Activated naive CD4-positive, alpha-beta T cell treated with anti-CD3 and anti-CD28 coated beads, Interleukin-2, amount 50 U/mL, for 24 hours (primary cell): ENCODE results near the gene MAGI1.

Source experiments
- H3K27ac Mint-ChIP-seq: one replicate; pipeline ENCODE4 v1.8.0; 2021; ENCODE audit warnings: mild to moderate bottlenecking, mixed read lengths
- H3K27me3 Mint-ChIP-seq: one replicate; pipeline ENCODE4 v1.8.0; 2021; ENCODE audit warnings: mixed read lengths
- H3K36me3 Mint-ChIP-seq: one replicate; pipeline ENCODE4 v1.8.0; 2021; ENCODE audit warnings: mixed read lengths
- H3K4me1 Mint-ChIP-seq: one replicate; pipeline ENCODE4 v1.8.0; 2021; ENCODE audit warnings: mixed read lengths
- H3K4me3 Mint-ChIP-seq: one replicate; pipeline ENCODE4 v1.8.0; 2021; ENCODE audit warnings: mild to moderate bottlenecking, mixed read lengths
- H3K9me3 Mint-ChIP-seq: one replicate; pipeline ENCODE4 v1.8.0; 2021; ENCODE audit warnings: mixed read lengths

The MAGI1 gene

GRCh38 chr3:65402597-65402996 is 636.1 kb downstream of the MAGI1 start:
- no peak overlapping the region for H3K4me3 Mint-ChIP-seq
- no peaks in the 10 kb centered on the region for H3K27me3 Mint-ChIP-seq
- no peaks in the 10 kb centered on the region for H3K4me1 Mint-ChIP-seq
- no peaks in the 10 kb centered on the region for H3K36me3 Mint-ChIP-seq
- peaks cover 5% of the 10 kb centered on the region for H3K9me3 Mint-ChIP-seq
- H3K27ac Mint-ChIP-seq: no peak overlapping the region

GRCh38 chr3:65401359-65402305 is 637.1 kb downstream of the MAGI1 start:
- no peak overlapping the region for H3K4me3 Mint-ChIP-seq
- no peak overlapping the region for H3K27ac Mint-ChIP-seq

GRCh38 chr3:65400899-65401298 is 637.8 kb downstream of the MAGI1 start:
- H3K9me3 Mint-ChIP-seq: peaks cover 5% of the 10 kb centered on the region
- no peaks in the 10 kb centered on the region for H3K27me3 Mint-ChIP-seq
- no peaks in the 10 kb centered on the region for H3K36me3 Mint-ChIP-seq
- no peak overlapping the region for H3K27ac Mint-ChIP-seq
- no peak overlapping the region for H3K4me3 Mint-ChIP-seq
- H3K4me1 Mint-ChIP-seq: no peaks in the 10 kb centered on the region

More at GRCh38 chr3:65401359-65402305, 637.1 kb downstream of the MAGI1 start:
- Mint-ChIP-seq H3K27me3 (no peaks in the 10 kb centered on the region), H3K9me3 (peaks cover 5% of the 10 kb centered on the region), H3K4me1 (no peaks in the 10 kb centered on the region), H3K36me3 (no peaks in the 10 kb centered on the region)

DNA sequence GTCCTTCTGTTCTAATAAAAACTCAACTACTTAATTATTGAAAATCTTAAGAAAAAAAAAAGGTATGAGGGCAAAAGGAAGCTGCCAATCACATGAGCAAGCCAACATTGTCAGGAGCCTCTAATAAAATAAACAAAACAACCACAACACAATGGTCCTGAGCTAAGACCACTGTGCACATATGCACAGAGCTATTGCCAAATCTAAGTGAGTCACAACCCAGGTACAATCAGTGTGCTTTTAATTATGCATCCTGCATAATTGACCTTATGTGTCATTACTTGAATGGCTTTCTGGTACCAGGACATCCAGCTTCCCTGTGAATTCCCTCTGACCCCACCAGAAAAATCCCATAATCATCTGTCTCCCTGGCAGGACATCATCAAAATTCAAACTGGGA is 639.8 kb downstream of the MAGI1 start:
- Mint-ChIP-seq H3K9me3 (peaks cover 5% of the 10 kb centered on the region), H3K36me3 (no peaks in the 10 kb centered on the region), H3K27ac (no peak overlapping the region), H3K27me3 (no peaks in the 10 kb centered on the region), H3K4me3 (no peak overlapping the region), H3K4me1 (no peaks in the 10 kb centered on the region)

- H3K36me3 Mint-ChIP-seq: no peaks in the 10 kb centered on the region
- no peak overlapping the region for H3K4me3 Mint-ChIP-seq
- no peaks in the 10 kb centered on the region for H3K27me3 Mint-ChIP-seq
- peaks cover 5% of the 10 kb centered on the region for H3K9me3 Mint-ChIP-seq
- H3K4me1 Mint-ChIP-seq: no peaks in the 10 kb centered on the region
- no peak overlapping the region for H3K27ac Mint-ChIP-seq
Measured at GRCh38 chr3:65396078-65396477, 642.6 kb downstream of the MAGI1 start.

DNA sequence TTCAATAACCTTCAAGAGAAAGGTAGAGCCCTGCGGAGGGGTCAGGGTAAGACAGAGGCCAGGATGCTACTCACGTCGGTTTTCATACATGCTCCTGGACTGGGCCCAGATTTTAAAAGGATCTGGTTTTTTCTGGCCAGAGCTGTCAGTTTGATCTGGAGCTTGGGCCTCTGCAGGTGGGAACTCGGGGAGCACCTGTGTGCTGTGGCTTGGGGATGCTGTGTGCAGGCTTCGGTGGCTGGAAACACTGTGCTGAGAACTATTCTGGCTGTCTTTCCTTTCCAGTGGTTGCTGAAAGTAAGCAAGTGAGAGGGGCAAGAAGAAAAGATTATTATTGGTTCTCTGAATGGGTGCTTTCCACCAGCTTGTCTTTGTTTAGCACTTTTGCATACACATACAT is 647.6 kb downstream of the MAGI1 start:
- H3K27me3 Mint-ChIP-seq: no peaks in the 10 kb centered on the region

GRCh38 chr3:65385805-65386204 is 652.9 kb downstream of the MAGI1 start:
- Mint-ChIP-seq H3K36me3 (no peaks in the 10 kb centered on the region), H3K27ac (no peak overlapping the region), H3K4me3 (no peak overlapping the region), H3K27me3 (no peaks in the 10 kb centered on the region), H3K9me3 (peaks cover 5% of the 10 kb centered on the region), H3K4me1 (no peaks in the 10 kb centered on the region)

More for the DNA sequence above, 647.6 kb downstream of the MAGI1 start:
- H3K9me3 Mint-ChIP-seq: no peaks in the 10 kb centered on the region
- H3K4me3 Mint-ChIP-seq: no peak overlapping the region
- no peaks in the 10 kb centered on the region for H3K4me1 Mint-ChIP-seq
- no peak overlapping the region for H3K27ac Mint-ChIP-seq
- H3K36me3 Mint-ChIP-seq: no peaks in the 10 kb centered on the region

- H3K9me3 Mint-ChIP-seq: peaks cover 5% of the 10 kb centered on the region
- no peak overlapping the region for H3K4me3 Mint-ChIP-seq
- H3K27ac Mint-ChIP-seq: no peak overlapping the region
- no peaks in the 10 kb centered on the region for H3K27me3 Mint-ChIP-seq
- H3K4me1 Mint-ChIP-seq: no peaks in the 10 kb centered on the region
- H3K36me3 Mint-ChIP-seq: no peaks in the 10 kb centered on the region
Measured at GRCh38 chr3:65381496-65382010, 657.2 kb downstream of the MAGI1 start.

GRCh38 chr3:65379223-65379622 is 659.5 kb downstream of the MAGI1 start:
- Mint-ChIP-seq H3K4me3 (no peak overlapping the region), H3K9me3 (peaks cover 10% of the 10 kb centered on the region), H3K4me1 (no peaks in the 10 kb centered on the region), H3K36me3 (peaks cover 1% of the 10 kb centered on the region), H3K27ac (no peak overlapping the region), H3K27me3 (no peaks in the 10 kb centered on the region)

GRCh38 chr3:65377637-65378036 is 661.1 kb downstream of the MAGI1 start:
- Mint-ChIP-seq H3K36me3 (peaks cover 1% of the 10 kb centered on the region), H3K4me3 (no peak overlapping the region), H3K9me3 (peaks cover 5% of the 10 kb centered on the region)

GRCh38 chr3:65376426-65376825 is 662.3 kb downstream of the MAGI1 start:
- H3K9me3 Mint-ChIP-seq: peaks cover 10% of the 10 kb centered on the region
- H3K4me1 Mint-ChIP-seq: no peaks in the 10 kb centered on the region
- H3K36me3 Mint-ChIP-seq: peaks cover 1% of the 10 kb centered on the region
- H3K27me3 Mint-ChIP-seq: no peaks in the 10 kb centered on the region
- H3K27ac Mint-ChIP-seq: no peak overlapping the region
- no peak overlapping the region for H3K4me3 Mint-ChIP-seq

More at GRCh38 chr3:65377637-65378036, 661.1 kb downstream of the MAGI1 start:
- no peaks in the 10 kb centered on the region for H3K27me3 Mint-ChIP-seq
- H3K27ac Mint-ChIP-seq: no peak overlapping the region
- no peaks in the 10 kb centered on the region for H3K4me1 Mint-ChIP-seq

DNA sequence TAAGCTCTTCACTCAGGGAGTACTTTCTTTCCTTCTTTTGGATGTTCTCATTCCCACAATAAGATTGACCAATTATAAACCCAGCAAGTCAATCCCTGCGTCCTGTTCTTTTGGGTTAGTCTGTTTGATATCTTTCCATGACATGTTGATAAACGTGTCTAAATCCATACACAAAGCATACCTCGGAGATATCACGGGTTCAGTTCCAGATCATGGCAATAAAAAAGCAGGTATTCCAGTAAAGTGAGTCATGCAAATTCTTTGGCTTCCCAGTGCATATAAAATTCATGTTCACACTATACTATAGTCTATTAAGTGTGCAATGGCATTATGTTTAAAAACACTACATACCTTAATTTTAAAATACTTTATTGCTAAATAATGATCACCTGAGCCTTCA is 667.7 kb downstream of the MAGI1 start:
- Mint-ChIP-seq H3K36me3 (peaks cover 1% of the 10 kb centered on the region), H3K4me1 (no peaks in the 10 kb centered on the region), H3K27me3 (no peaks in the 10 kb centered on the region), H3K4me3 (no peak overlapping the region), H3K27ac (no peak overlapping the region), H3K9me3 (peaks cover 17% of the 10 kb centered on the region)

GRCh38 chr3:65368866-65369265 is 669.9 kb downstream of the MAGI1 start:
- Mint-ChIP-seq H3K4me3 (no peak overlapping the region), H3K27ac (no peak overlapping the region), H3K9me3 (peaks cover 12% of the 10 kb centered on the region), H3K27me3 (no peaks in the 10 kb centered on the region), H3K36me3 (no peaks in the 10 kb centered on the region), H3K4me1 (no peaks in the 10 kb centered on the region)

DNA sequence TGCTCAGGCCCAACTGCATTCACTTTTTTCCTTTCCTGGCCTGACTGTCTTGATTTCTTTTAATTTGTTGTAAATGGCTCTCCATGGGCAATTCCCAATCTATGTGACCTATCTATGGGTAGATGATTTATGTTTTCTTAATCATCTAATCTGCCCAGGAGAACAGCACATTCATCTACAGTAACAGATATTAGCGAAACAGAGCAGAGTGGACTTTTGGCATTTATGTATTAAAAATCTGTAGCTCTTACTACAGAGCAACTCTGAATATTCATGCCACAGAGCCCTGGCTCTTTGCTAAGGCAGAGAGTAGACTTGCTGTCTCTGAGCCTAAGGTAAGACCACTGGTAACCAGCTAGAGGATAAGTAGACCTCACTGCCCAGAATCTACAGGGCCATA is 676.0 kb downstream of the MAGI1 start:
- peaks cover 3% of the 10 kb centered on the region for H3K27me3 Mint-ChIP-seq
- H3K4me1 Mint-ChIP-seq: no peaks in the 10 kb centered on the region
- H3K27ac Mint-ChIP-seq: no peak overlapping the region
- no peaks in the 10 kb centered on the region for H3K36me3 Mint-ChIP-seq
- no peak overlapping the region for H3K4me3 Mint-ChIP-seq
- peaks cover 10% of the 10 kb centered on the region for H3K9me3 Mint-ChIP-seq

DNA sequence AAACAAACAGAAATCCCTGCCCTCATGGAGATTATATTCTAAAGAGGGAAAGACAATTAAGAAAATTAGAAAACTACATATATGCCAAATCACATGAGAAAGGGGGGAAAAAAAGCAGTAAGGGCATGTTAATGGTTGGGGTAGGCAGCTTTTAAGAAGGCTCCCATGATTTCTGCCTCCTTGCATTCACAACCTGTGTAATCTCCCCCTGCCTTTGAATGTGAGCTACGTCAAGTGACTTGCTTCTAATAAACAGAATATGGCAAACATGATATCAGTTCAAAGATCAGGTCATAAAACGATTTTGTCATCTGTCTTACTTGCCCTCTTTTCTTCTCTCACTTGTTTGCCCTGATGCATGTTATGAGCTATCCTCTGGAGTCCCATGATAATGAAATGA is 677.3 kb downstream of the MAGI1 start:
- Mint-ChIP-seq H3K9me3 (peaks cover 10% of the 10 kb centered on the region), H3K4me3 (no peak overlapping the region), H3K27ac (no peak overlapping the region), H3K36me3 (no peaks in the 10 kb centered on the region), H3K27me3 (peaks cover 9% of the 10 kb centered on the region), H3K4me1 (no peaks in the 10 kb centered on the region)
